Inferior parietal cortex (tissue), 1 donor: ENCODE data around the gene THOC3.
"Not testable (repeated sequence)": the region's sequence is repeated elsewhere in the genome, so short reads cannot be mapped to it uniquely, and the experiment has no call there.

ENCODE experiments used
- DNase-seq: peaks from one replicate; pipeline ENCODE4 v3.0.0-alpha.2; 2016; ENCODE audit errors: extremely low spot score

THOC3 gene

GRCh38 chr5:175967471-175968372, at the start of gene THOC3:
Gene THOC3, minus strand, starts transcription at chr5:175968315. Its CDS starts 107 bp downstream, at chr5:175968208.
- peak; percentile 74 for DNase-seq

DNA sequence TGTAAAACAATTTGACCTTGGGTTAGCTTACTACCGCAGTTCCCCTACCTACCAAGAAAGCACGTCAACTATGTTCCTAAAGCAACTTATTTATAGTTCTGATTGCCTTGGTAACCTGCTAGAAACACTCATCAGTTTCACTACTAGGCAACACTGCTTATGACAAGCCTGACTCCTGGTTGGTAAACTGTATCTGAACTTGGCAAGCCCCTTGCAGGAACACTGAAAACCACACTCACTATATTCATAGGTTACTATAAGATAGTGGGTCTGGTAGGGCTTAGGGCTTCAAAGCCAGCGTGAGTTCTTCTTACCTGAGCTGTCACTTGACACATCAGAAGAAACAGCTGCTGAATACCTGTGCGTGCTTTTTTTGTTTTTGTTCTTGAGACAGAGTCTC, 49.2 kb upstream of the THOC3 start:
- DNase-seq = not testable (repeated sequence)

DNA sequence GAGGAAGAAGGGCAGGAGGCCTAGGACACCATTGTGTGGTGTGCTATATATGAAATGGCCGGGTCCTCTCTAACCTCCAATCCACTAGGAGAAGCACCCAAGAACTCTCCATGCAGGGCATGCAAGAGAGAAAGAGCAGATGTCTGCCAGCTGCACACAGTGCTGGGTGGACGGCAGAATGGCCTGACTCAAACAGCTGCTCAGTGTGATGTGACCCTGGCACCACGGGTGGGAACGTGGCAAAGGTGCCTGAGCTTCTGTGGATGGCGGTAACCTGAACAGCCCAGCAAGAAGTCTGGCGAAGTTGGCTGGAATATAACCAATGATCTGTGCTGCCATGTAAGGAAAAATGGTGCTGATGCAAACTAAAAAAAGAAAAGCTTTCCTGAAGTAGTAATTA, 46.2 kb upstream of the THOC3 start:
- not testable (repeated sequence) for DNase-seq

GRCh38 chr5:176011088-176011487, 43.0 kb upstream of the THOC3 start:
- not testable (repeated sequence) for DNase-seq

- not testable (repeated sequence) for DNase-seq
Measured at GRCh38 chr5:176010202-176010601, 42.1 kb upstream of the THOC3 start.

- DNase-seq = not testable (repeated sequence)
Measured at GRCh38 chr5:176007220-176007619, 39.1 kb upstream of the THOC3 start.

DNA sequence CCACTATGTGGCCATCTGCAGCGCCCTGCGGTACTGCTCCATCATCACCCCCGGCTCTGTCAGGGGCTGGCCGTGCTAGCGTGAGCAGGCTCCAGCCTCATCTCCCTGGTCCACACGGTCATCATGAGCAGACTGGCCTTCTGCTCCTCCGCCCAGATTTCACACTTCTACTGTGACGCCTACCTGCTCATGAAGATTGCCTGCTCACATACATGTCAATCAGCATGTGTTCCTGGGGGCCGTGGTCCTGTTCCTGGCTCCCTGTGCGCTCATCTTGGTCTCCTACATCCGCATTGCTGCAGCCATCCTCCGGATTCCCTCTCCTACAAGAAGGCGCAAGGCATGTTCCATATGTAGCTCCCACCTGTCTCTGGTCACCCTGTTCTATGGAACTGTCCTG, 38.7 kb upstream of the THOC3 start:
- not testable (repeated sequence) for DNase-seq

- not testable (repeated sequence) for DNase-seq
Measured at GRCh38 chr5:175997979-175998378, 29.9 kb upstream of the THOC3 start.

DNA sequence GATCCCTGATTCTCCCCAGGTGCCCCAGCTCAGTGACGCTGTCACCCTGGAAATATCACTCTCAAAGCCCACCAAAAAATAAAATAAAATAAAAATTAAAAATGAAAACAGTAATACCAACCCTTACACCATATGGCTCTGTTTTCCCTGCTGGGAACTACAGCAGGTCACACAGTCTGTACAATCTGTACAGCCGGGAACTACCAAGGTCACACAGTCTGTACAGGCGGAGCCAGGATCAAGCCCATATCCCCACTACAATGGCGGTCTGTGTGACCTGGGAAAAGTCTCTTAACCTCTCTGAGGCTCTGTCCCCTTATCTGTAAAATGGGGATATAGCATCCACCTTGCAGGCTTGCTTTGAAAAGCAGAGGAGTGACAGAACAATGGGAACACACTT, 29.4 kb upstream of the THOC3 start:
- DNase-seq = not testable (repeated sequence)

GRCh38 chr5:175996791-175997190, 28.7 kb upstream of the THOC3 start:
- DNase-seq = not testable (repeated sequence)

DNA sequence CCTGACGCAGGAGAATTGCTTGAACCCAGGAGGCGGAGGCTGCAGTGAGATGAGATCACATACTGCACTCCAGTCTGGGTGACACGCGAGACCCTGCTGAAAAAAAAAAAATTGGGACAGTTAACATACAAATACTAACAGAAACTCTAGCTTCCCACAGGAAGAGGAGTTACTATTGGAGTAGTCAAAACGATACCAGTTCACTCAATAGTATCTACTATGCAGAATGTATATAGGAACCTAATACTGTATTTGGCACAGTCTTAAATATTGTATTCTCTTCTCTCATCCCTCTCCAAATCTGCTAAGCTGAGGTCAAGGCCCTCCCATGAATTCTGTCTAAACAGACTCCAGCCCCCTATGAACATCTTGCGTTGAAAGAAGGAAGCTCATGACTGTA, 27.4 kb upstream of the THOC3 start:
- not testable (repeated sequence) for DNase-seq

GRCh38 chr5:175979371-175979995, 11.4 kb upstream of the THOC3 start:
- not testable (repeated sequence) for DNase-seq

- DNase-seq = not testable (repeated sequence)
Measured at GRCh38 chr5:175968381-175968780, 266 bp upstream of the THOC3 start.

- not testable (repeated sequence) for DNase-seq
Measured at GRCh38 chr5:175962329-175962728, 5.8 kb downstream of the THOC3 start.

DNA sequence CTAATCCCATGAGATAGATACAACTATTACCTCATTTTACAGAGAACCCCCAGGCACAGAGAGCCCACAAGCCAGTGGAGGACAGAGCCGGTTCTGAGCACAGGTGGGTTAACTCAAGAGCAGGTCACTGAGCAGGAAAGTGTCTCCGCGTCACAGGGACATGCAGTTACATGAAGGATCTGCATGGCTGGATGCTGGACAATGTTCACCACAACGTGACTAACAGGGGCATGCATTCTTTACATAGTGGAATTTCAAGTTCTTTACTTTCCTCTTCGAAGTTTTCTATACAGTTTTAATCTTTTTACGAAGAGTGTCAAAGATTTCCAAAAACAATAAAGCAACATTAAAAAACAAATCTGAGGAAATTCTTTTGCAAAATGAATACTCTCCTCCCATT, 7.9 kb downstream of the THOC3 start:
- not testable (repeated sequence) for DNase-seq

GRCh38 chr5:175958515-175958914, 9.6 kb downstream of the THOC3 start:
- DNase-seq = not testable (repeated sequence)

- not testable (repeated sequence) for DNase-seq
Measured at GRCh38 chr5:175954107-175954506, 14.0 kb downstream of the THOC3 start.

GRCh38 chr5:175952810-175953209, 15.3 kb downstream of the THOC3 start:
- DNase-seq = not testable (repeated sequence)

DNA sequence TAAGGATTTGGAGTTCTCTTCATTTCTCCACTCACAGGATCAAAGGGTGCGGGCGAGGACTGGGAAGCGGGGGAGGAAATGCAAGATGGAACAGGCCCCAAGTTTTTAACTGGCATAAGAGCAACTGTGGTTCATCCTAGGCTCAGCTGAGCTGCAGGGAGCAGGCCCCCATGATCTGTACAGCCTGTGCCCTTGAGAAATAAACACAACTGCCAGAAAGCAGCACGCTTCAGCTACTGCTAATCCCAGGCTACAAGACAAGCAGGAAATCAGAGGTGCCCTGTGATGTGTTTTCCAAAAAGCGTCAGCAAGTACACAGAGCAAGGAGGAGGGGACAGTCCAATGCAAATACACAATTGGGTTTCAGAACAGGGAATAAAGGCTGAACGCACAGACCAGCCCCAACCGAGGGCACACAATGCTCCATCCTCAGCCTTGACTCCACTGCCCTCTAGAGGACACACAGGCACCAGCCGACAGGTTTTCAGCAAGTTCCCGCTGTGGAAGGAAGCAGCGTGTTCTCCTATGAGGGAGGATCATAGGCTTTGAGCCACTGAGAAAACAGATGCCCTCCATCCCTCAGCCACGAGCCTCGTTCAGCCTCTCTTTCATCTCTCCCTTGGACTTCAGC, 16.7 kb downstream of the THOC3 start:
- DNase-seq = not testable (repeated sequence)

DNA sequence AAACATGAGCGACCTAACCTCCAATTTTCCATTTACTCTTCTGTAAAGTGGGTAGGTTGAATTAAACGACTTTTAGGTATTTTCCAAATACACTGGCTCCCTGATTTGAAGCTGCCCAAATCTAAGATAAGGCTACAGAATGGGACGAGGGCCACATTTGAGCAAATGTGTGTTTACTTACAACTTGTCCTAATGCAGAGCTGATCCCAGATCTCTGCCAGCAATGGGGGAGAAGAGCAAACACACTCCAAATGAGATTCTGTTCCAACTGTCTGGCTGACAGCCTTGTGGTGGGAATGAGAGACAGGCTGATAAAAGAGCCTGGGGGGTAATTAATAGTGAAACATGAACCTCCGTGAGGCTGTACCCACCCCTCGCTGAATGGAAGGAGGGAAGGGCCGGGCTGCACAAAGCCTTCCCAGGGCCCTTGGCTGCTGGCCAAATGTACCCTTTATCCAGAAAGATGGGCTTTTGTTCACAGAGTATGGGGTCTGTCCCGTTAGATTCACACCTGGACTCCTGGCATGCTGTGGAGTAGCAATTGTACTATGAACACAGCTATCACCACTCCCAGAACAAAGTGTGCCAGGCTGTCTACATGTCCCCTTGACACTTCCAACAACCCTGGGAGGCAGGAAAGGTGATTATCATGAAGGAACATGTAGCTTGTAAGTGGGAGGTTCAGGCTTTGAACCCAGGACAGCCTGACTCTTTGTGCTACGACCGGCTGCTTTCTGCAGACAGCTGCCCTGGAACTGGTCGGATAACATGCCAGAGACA, 19.6 kb downstream of the THOC3 start:
- not testable (repeated sequence) for DNase-seq

- not testable (repeated sequence) for DNase-seq
Measured at GRCh38 chr5:175943253-175943652, 24.9 kb downstream of the THOC3 start.
